Hematopoietic multipotent progenitor cell treated with erythropoietin and hydrocortisone succinate and interleukin-3 and kit ligand, for 15 days (in vitro differentiated cells): ENCODE data around the gene EMILIN3.

Source experiments
- DNase-seq: peaks from one replicate; pipeline ENCODE4 v3.0.0-alpha.2; 2015; ENCODE audit warnings: low spot score

Gene EMILIN3, protein sequence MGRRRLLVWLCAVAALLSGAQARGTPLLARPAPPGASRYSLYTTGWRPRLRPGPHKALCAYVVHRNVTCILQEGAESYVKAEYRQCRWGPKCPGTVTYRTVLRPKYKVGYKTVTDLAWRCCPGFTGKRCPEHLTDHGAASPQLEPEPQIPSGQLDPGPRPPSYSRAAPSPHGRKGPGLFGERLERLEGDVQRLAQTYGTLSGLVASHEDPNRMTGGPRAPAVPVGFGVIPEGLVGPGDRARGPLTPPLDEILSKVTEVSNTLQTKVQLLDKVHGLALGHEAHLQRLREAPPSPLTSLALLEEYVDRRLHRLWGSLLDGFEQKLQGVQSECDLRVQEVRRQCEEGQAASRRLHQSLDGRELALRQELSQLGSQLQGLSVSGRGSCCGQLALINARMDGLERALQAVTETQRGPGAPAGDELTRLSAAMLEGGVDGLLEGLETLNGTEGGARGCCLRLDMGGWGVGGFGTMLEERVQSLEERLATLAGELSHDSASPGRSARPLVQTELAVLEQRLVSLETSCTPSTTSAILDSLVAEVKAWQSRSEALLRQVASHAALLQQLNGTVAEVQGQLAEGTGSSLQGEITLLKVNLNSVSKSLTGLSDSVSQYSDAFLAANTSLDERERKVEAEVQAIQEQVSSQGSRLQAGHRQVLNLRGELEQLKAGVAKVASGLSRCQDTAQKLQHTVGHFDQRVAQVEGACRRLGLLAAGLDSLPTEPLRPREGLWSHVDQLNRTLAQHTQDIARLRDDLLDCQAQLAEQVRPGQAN

GRCh38 chr20:41366546-41367392 is at the start of gene EMILIN3:
TSS of gene EMILIN3 (minus strand) at chr20:41366818. CDS start at chr20:41366634, 184 bp downstream.
- no peak for DNase-seq

- DNase-seq, result no peak
These were observed 48.6 kb upstream of the EMILIN3 start for GRCh38 chr20:41415191-41415590.

GRCh38 chr20:41413169-41413568 is 46.6 kb upstream of the EMILIN3 start:
- no peak for DNase-seq

DNA sequence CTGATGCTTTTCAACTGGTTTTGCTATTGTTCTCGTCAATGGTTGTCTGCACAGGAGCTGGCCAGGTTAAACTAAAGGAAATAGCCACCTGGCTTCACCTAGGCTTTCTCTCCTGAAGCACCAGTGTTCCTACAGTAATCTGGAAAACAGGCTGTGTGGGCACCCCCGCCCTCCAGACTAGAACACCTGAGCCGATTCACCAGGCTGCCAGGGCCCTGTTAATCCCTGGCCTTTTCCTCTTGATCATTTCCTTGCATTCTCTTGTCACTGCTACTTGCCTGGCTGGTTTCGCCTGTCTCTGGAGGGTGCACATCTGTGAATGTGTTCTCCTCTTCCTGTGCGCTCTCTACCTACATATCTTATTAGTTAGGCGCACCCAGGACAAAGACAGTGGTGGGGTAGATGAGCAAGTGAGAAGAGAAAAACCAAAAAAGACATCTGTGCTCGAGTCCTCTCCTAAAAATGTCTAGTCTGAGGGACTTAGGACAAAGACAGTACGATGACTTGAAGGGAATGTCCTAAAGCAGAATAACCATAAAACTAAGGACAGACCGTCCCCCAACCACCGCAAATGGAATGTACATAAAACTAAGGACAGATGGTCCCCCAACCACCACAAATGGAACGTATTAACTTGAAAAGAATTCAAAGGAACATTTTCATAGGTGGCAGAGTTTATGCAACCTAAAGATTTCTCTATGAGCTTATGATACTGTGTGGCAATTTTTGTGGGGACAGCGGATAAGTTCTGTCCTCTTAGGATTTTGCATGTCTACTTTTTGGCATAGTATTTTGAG is 45.9 kb upstream of the EMILIN3 start:
- no peak for DNase-seq

- peak; percentile 36 for DNase-seq
These were observed 44.8 kb upstream of the EMILIN3 start for GRCh38 chr20:41411391-41411847.

DNA sequence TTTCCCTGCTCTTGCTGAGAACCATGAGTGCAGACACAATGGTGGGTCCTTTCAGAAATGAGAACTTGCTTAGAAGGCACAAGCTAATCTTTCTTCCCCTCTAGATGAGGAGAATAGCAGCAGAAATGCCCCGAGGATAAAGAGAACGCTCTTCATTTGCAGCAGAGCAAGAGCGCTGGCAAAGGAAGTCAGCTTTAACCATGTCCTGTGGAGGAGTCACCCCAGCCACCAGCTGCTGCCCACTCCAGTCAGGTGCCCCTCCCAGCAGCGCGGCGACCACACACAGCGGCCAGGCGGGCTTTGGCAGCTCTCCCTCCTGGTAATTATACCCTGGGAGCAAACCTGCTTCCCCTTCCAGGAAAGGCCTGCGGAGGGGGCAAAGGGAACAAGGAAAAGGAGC is 42.4 kb upstream of the EMILIN3 start:
- DNase-seq, result no peak

DNA sequence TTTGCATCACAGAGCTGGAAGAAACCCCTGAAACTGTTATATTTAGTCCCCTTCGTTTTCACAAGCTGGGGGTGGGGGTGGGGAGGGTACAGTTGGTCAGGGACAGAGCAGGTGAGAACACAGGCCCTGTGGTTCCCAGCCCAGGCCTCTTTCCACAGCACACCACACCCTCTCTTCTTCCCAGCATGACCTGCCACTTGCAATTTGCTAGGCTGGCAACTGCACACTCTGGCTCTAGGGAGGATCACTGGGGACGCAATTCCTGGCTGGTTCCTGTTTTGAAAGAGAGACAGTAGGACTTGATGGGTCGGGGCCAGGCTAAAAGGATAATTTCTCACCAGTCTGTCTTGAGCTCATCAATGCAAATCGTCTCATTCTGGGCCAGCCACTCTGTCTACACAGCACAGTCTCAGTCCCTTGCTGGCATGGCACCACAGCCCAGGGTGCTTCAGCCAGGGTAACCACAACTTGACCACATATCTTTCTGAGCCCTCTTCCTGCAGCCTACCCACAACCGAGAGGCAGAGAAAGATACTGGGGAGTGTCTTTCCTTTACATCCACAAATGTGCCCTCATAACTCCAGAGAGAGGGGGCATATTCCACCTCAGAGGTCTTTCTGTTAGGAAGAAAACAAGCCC is 41.7 kb upstream of the EMILIN3 start:
- DNase-seq, result no peak

- DNase-seq, result peak; percentile 28
These were observed 41.0 kb upstream of the EMILIN3 start for GRCh38 chr20:41407607-41408006.

- DNase-seq, result no peak
These were observed 40.4 kb upstream of the EMILIN3 start for GRCh38 chr20:41406896-41407444.

DNA sequence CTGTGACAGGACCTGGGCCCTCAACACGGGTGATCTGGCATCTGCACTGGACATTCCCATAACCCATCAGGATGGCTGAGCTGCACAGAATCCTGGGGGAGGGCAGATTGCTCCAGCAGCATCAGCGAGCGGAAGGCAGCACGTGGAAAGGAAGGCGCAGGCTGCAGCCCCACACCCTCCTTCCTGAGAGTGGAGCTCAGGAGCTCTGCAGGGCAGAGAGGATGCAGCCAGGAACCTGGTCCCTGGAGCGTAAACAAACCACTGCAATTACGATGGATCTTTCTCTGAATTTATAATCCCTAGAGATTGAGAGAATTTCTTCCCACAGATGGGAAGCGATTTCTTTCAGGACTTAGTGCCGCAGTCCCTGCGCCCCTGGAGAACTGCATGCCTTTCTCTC is 39.7 kb upstream of the EMILIN3 start:
- DNase-seq, result no peak

DNA sequence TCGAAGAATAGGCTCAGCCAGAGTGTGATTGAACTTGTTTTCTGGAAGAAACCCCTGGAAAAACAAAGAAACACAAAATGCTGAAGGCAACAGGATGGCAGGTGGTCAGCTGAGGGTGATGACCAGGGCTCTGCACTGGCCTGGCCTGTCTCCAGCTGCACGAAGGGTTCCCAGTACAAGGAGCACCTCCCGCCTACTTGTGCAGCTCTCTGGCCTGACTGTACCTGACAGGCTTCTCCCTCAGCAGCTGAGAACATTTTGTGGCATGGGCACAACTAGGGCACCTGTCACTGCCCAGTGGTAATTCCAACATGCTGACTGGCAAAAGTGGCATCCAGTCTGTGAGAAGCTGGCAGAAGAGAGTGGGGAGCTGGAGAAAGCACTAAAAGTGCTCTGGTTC is 38.8 kb upstream of the EMILIN3 start:
- DNase-seq, result no peak

GRCh38 chr20:41403604-41404003 is 37.0 kb upstream of the EMILIN3 start:
- DNase-seq, result no peak

GRCh38 chr20:41398408-41398807 is 31.8 kb upstream of the EMILIN3 start:
- no peak for DNase-seq

- no peak for DNase-seq
These were observed 29.3 kb upstream of the EMILIN3 start for GRCh38 chr20:41395667-41396664.

GRCh38 chr20:41394931-41395666 is 28.5 kb upstream of the EMILIN3 start:
- no peak for DNase-seq

DNA sequence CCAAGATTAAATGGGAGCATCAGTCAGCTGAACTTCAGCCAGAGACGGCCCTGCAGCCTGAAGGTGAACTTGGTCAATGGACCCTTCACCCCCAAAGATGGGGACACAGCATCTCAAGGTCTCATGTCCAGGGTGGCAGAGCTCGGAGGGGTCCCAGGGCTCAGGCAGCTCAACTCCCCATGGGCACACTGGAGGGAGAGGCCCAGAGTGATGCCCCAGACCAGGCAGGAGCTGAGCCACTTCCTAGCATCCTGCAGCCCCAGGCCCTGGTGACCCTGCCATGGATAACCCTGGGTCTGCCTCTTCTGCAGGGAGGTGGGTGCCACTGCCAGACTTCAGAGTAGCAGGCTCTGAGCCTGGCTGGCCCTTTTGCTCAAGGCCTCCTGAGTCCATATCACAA is 27.5 kb upstream of the EMILIN3 start:
- DNase-seq, result no peak

GRCh38 chr20:41393705-41394066 is 27.1 kb upstream of the EMILIN3 start:
- no peak for DNase-seq

GRCh38 chr20:41392871-41393704 is 26.5 kb upstream of the EMILIN3 start:
- DNase-seq, result no peak
